OCI-LY7 (cell line): ENCODE measurements around the gene RICTOR. TPM values are rescaled to one million over a fixed set of nuclear protein-coding genes. Genes with fewer than 3 reads are reported as not detected.

Source experiments
- BruUV-seq: library from RNA; stranded (reverse); fragments of 400-500 nt; replicated peaks from 2 replicates; lab custom pipeline; 2021; lab: Mats Ljungman, UMichigan
- CTCF ChIA-PET: fragments of 300-600 bp; sonication (Branson Sonifier 250); formaldehyde crosslinking; loops from one replicate; lab custom pipeline; 2022; ENCODE audit warnings: antibody characterized with exemption; ENCODE audit not compliant: unreplicated experiment; lab: Charles Lee
- POLR2A ChIA-PET: fragments of 300-600 bp; sonication (Branson Sonifier 250); formaldehyde crosslinking; loops from one replicate; lab custom pipeline; 2022; ENCODE audit warnings: antibody characterized with exemption; lab: Charles Lee
- DNase-seq: peaks from one replicate; pipeline ENCODE4 v3.0.0-alpha.2; 2015; ENCODE audit warnings: low spot score
- H2AFZ ChIP-seq: fragments of 200-600 bp; sonication (generic), shearing (Covaris generic); 2 replicates; pipeline ENCODE4 v1.6.1; 2014; ENCODE audit warnings: mild to moderate bottlenecking, antibody characterized with exemption, low read length, moderate library complexity
- H3K27ac ChIP-seq: fragments of 200-600 bp; sonication (generic); 2 replicates; pipeline ENCODE4 v1.5.1; 2014; ENCODE audit warnings: mixed run types, low read depth, mild to moderate bottlenecking, moderate library complexity, low read length, inconsistent platforms; ENCODE audit not compliant: poor library complexity, severe bottlenecking
- H3K36me3 ChIP-seq: fragments of 200-600 bp; sonication (generic); 2 replicates; pipeline ENCODE4 v1.6.1; 2014; ENCODE audit warnings: mild to moderate bottlenecking, antibody characterized with exemption, low read length, moderate library complexity, mixed read lengths; ENCODE audit not compliant: insufficient read depth
- H3K4me1 ChIP-seq: fragments of 200-600 bp; sonication (generic); 2 replicates; pipeline ENCODE4 v1.5.1; 2014; ENCODE audit warnings: mild to moderate bottlenecking, low read length; ENCODE audit not compliant: insufficient read depth, poor library complexity, severe bottlenecking
- H3K4me2 ChIP-seq: fragments of 200-600 bp; sonication (generic); 2 replicates; pipeline ENCODE4 v1.6.1; 2014; ENCODE audit warnings: mild to moderate bottlenecking, low read length
- H3K4me3 ChIP-seq: fragments of 200-600 bp; sonication (generic); 2 replicates; pipeline ENCODE4 v1.5.1; 2014; ENCODE audit warnings: mild to moderate bottlenecking, low read depth, low read length; ENCODE audit not compliant: poor library complexity, severe bottlenecking
- H3K79me2 ChIP-seq: fragments of 200-600 bp; sonication (generic); 2 replicates; pipeline ENCODE4 v1.6.1; 2016; ENCODE audit warnings: low read depth, mild to moderate bottlenecking, low read length, moderate library complexity, mixed read lengths; ENCODE audit not compliant: insufficient read depth
- H3K9me2 ChIP-seq: fragments of 200-600 bp; sonication (generic); 2 replicates; pipeline ENCODE4 v1.6.1; 2016; ENCODE audit warnings: mild to moderate bottlenecking, low read length, mixed read lengths; ENCODE audit not compliant: insufficient read depth
- H3K9me3 ChIP-seq: fragments of 200-600 bp; sonication (generic); 2 replicates; pipeline ENCODE4 v1.6.1; 2014; ENCODE audit warnings: mild to moderate bottlenecking, mixed run types, low read length, mixed read lengths
- H4K20me1 ChIP-seq: fragments of 200-600 bp; sonication (generic); 2 replicates; pipeline ENCODE4 v1.6.1; 2014; ENCODE audit warnings: mild to moderate bottlenecking, antibody characterized with exemption, low read length, moderate library complexity, mixed read lengths; ENCODE audit not compliant: insufficient read depth
- EZH2phosphoT487 ChIP-seq: fragments of 200-600 bp; sonication (generic); IDR thresholded peaks from 2 replicates; pipeline ENCODE4 v1.6.1; 2018; ENCODE audit warnings: low read depth, borderline replicate concordance, mild to moderate bottlenecking, mixed run types, antibody characterized with exemption, low read length, moderate library complexity, mixed read lengths
- intact Hi-C: fragments of 100-400 bp; cut with micrococcal nuclease; formaldehyde crosslinking; loops from one replicate; pipeline ENCODE4 v1.10.0; 2022; ENCODE audit not compliant: unreplicated experiment
- total RNA-seq, 2 experiments: library from RNA; depleted of rRNA in 1 of 2; stranded (reverse); fragments of >200 nt in 1 of 2; shearing (Covaris generic) in 1 of 2; gene quantifications; 2 replicates each; pipeline ENCODE4 v1.2.3, GENCODE V29; 2014 to 2022
- TF ChIP-seq, protein P1 (sequence below): fragments of 200-600 bp; sonication (generic); conservative IDR thresholded peaks from 2 replicates; pipeline ENCODE4 v1.5.1; 2014; ENCODE audit warnings: mild to moderate bottlenecking, antibody characterized with exemption, low read length, moderate library complexity, mixed read lengths

The RICTOR gene
- total RNA-seq, 2 experiments from 2014 or later: 10.9 to 22.9 TPM

DNA sequence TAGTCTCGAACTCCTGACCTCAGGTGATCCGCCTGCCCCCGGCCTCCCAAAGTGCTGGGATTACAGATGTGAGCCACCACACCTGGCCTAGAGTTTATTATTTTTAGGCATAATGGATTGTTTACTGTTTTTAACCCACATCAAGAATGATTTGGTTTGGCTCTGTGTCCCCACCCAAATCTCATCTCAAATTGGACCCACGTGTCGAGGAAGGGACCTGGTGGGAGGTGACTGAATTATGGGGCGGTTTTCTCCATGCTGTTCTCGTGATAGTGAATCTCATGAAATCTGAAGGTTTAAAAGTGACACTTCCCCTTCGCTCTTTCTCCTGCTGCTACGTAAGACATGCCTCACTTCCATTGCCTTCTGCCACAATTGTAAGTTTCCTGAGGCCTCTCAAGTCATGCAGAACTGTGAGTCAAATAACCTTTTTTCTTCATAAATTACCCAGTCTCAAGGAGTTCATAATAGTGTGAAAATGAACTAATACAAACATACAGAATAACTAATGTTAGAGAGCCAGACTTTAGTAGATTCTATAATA is 88.2 kb downstream of the RICTOR start:
- intact Hi-C loops: no loop called here
- H3K4me3 ChIP-seq: no peak overlapping the region
- H3K4me2 ChIP-seq: no peak overlapping the region
- no TSS peak for BruUV-seq
- no peak overlapping the region for H2AFZ ChIP-seq
- POLR2A ChIA-PET: no interaction called here
- H3K79me2 ChIP-seq: no peaks in the 10 kb centered on the region
- TF ChIP-seq, protein P1, sequence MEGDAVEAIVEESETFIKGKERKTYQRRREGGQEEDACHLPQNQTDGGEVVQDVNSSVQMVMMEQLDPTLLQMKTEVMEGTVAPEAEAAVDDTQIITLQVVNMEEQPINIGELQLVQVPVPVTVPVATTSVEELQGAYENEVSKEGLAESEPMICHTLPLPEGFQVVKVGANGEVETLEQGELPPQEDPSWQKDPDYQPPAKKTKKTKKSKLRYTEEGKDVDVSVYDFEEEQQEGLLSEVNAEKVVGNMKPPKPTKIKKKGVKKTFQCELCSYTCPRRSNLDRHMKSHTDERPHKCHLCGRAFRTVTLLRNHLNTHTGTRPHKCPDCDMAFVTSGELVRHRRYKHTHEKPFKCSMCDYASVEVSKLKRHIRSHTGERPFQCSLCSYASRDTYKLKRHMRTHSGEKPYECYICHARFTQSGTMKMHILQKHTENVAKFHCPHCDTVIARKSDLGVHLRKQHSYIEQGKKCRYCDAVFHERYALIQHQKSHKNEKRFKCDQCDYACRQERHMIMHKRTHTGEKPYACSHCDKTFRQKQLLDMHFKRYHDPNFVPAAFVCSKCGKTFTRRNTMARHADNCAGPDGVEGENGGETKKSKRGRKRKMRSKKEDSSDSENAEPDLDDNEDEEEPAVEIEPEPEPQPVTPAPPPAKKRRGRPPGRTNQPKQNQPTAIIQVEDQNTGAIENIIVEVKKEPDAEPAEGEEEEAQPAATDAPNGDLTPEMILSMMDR: no peak
- TF ChIP-seq EZH2phosphoT487: no peak
- H3K27ac ChIP-seq: no peak overlapping the region
- H3K36me3 ChIP-seq: peaks cover 16% of the 10 kb centered on the region
- CTCF ChIA-PET: no interaction called here
- H3K4me1 ChIP-seq: no peaks in the 10 kb centered on the region
- no peaks in the 10 kb centered on the region for H3K9me2 ChIP-seq
- no peak for DNase-seq
- no peaks in the 10 kb centered on the region for H3K9me3 ChIP-seq
- no peaks in the 10 kb centered on the region for H4K20me1 ChIP-seq

- TF ChIP-seq EZH2phosphoT487: no peak
- TF ChIP-seq, protein P1: no peak
- H3K9me3 ChIP-seq: no peaks in the 10 kb centered on the region
- DNase-seq: no peak
- H3K4me3 ChIP-seq: no peak overlapping the region
- no peak overlapping the region for H2AFZ ChIP-seq
- no peak overlapping the region for H3K27ac ChIP-seq
- no peaks in the 10 kb centered on the region for H3K9me2 ChIP-seq
- H3K36me3 ChIP-seq: peaks cover 26% of the 10 kb centered on the region
- intact Hi-C loops: no loop called here
- no peaks in the 10 kb centered on the region for H4K20me1 ChIP-seq
- no peak overlapping the region for H3K4me2 ChIP-seq
- CTCF ChIA-PET: no interaction called here
- no peaks in the 10 kb centered on the region for H3K79me2 ChIP-seq
- H3K4me1 ChIP-seq: no peaks in the 10 kb centered on the region
- POLR2A ChIA-PET: no interaction called here
- BruUV-seq: no TSS peak
Observed at GRCh38 chr5:38979535-38979934, 94.7 kb downstream of the RICTOR start.

DNA sequence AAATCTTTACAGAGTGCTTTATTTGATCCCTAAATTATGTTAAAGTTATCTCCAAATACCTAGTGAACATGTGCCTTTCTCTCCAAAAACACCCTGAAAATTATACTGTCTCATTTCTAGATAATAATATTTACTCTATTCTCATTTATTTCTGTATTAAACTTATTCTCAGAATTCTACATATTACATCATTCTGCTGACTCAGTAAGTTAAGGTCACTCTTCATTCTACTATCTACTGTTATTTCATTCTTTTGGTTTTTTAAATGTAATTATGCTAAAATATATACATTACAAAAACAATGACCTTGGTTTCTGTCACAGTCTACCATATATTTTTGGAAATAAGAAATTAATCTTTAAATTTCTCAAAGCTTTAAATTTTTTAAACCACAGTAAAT is 96.2 kb downstream of the RICTOR start:
- no peaks in the 10 kb centered on the region for H3K4me1 ChIP-seq
- POLR2A ChIA-PET: no interaction called here
- DNase-seq: no peak
- H3K27ac ChIP-seq: no peak overlapping the region
- intact Hi-C loops: no loop called here
- peaks cover 32% of the 10 kb centered on the region for H3K36me3 ChIP-seq
- CTCF ChIA-PET: no interaction called here
- H3K4me3 ChIP-seq: no peak overlapping the region
- H3K4me2 ChIP-seq: no peak overlapping the region
- H3K9me2 ChIP-seq: no peaks in the 10 kb centered on the region
- no peaks in the 10 kb centered on the region for H3K9me3 ChIP-seq
- no peaks in the 10 kb centered on the region for H3K79me2 ChIP-seq
- H4K20me1 ChIP-seq: no peaks in the 10 kb centered on the region
- TF ChIP-seq, protein P1: no peak
- TF ChIP-seq EZH2phosphoT487: no peak
- no peak overlapping the region for H2AFZ ChIP-seq
- no TSS peak for BruUV-seq
